Spleen (tissue), 7 donors: ENCODE measurements around the gene MRPL37.

Source experiments
- CTCF ChIP-seq, 11 experiments: fragments of 200-600 bp in 7 of 11; fragments of 450-650 bp in 4 of 11; sonication (generic) in 4 of 11; IDR thresholded peaks in 8 of 11; conservative IDR thresholded peaks in 3 of 11; 1 replicate in 7 of 11; 2 replicates in 4 of 11; pipeline versions ENCODE4 v1.4.0 to v1.8.0; 2016 to 2021; ENCODE audit warnings: antibody characterized with exemption in 11 of 11, inconsistent platforms in 4 of 11, mild to moderate bottlenecking in 1 of 11
- POLR2A ChIP-seq, 3 donors: fragments of 450-650 bp; IDR thresholded peaks; one replicate each; pipeline ENCODE4 v1.5.1; 2017; ENCODE audit warnings: antibody characterized with exemption in 3 of 3, mild to moderate bottlenecking in 1 of 3
- donor health status: DM: no; HTN: no; CAD: no; lungs with moderate emphysema.
- donor health status: DM: no; HTN: no; CAD: no.
- donor health status: DM: no; HTN: no; CAD: no.

- TF ChIP-seq POLR2A (IDR thresholded peaks at IDR 0.05) (no peak), CTCF (IDR thresholded peaks at IDR 0.05 in 8 of 11, conservative IDR thresholded peaks at IDR 0.05 in 3 of 11) (no peak)
These were observed 15.6 kb downstream of the MRPL37 start for GRCh38 chr1:54215523-54215922.
